H1 (cell line): ENCODE measurements around the gene MYO5A. TPM values are rescaled to one million over a fixed set of nuclear protein-coding genes. Genes with fewer than 3 reads are reported as not detected.

Experiments
- CTCF ChIA-PET: fragments of 300-600 bp; sonication (Branson Sonifier 250); formaldehyde crosslinking; loops from one replicate; lab custom pipeline; 2021; ENCODE audit not compliant: partially characterized antibody; lab: Charles Lee
- POLR2A ChIA-PET: fragments of 300-600 bp; sonication (Branson Sonifier 250); formaldehyde crosslinking; loops from one replicate; lab custom pipeline; 2021; ENCODE audit warnings: inconsistent platforms; ENCODE audit not compliant: partially characterized antibody; lab: Charles Lee
- DNase-seq, 2 experiments: peaks; one replicate each; pipeline versions ENCODE4 v3.0.0 to v3.0.0-alpha.2; 2010 to 2022; ENCODE audit warnings: low spot score in 2 of 2, low read depth in 1 of 2, mixed read lengths in 1 of 2
- FAIRE-seq: peaks from 2 replicates; lab custom pipeline; 2011; peaks lifted over from hg19 to GRCh38; lab: Jason Lieb, UNC
- H2AFZ ChIP-seq: 2 replicates; pipeline ENCODE4 v1.8.1; 2012; ENCODE audit warnings: low read length, inconsistent platforms
- H2AK5ac ChIP-seq: 2 replicates; pipeline ENCODE4 v1.6.1; 2013; ENCODE audit warnings: low read depth, low read length
- H2BK120ac ChIP-seq: replicated peaks from 2 replicates; pipeline ENCODE3; 2013; ENCODE audit warnings: low read depth, low read length, inconsistent platforms
- H2BK12ac ChIP-seq: 2 replicates; pipeline ENCODE4 v1.6.1; 2013; ENCODE audit warnings: low read depth, low read length
- H2BK15ac ChIP-seq: 2 replicates; pipeline ENCODE4 v1.6.1; 2013; ENCODE audit warnings: low read length
- H2BK20ac ChIP-seq: 2 replicates; pipeline ENCODE4 v1.6.1; 2013; ENCODE audit warnings: low read length
- H2BK5ac ChIP-seq: 2 replicates; pipeline ENCODE4 v1.6.1; 2013; ENCODE audit warnings: low read depth, low read length
- H3K14ac ChIP-seq: 2 replicates; pipeline ENCODE4 v1.6.1; 2013; ENCODE audit warnings: inconsistent platforms; ENCODE audit not compliant: insufficient read length
- H3K18ac ChIP-seq: 2 replicates; pipeline ENCODE4 v1.6.1; 2013; ENCODE audit warnings: low read length; ENCODE audit errors: extremely low read depth
- H3K23ac ChIP-seq: 2 replicates; pipeline ENCODE4 v1.6.1; 2013; ENCODE audit warnings: inconsistent platforms; ENCODE audit not compliant: insufficient read length
- H3K23me2 ChIP-seq: 2 replicates; pipeline ENCODE4 v1.6.1; 2013; ENCODE audit warnings: low read depth, low read length
- H3K27ac ChIP-seq: 2 replicates; pipeline ENCODE4 v1.6.1; 2011; ENCODE audit warnings: low read depth, low read length, inconsistent platforms
- H3K27me3 ChIP-seq, 4 experiments: replicated peaks in 1 of 4; 1 replicate in 1 of 4; 2 replicates in 3 of 4; pipeline versions ENCODE4 v1.6.1 to v1.8.1; 2011 to 2013; ENCODE audit warnings: low read length in 3 of 4, mild to moderate bottlenecking in 3 of 4, inconsistent platforms in 2 of 4, mixed read lengths in 2 of 4, moderate library complexity in 1 of 4; ENCODE audit not compliant: control insufficient read depth in 3 of 4, insufficient read depth in 3 of 4; ENCODE audit errors: extremely low read depth in 1 of 4
- H3K36me3 ChIP-seq, 4 experiments: 2 replicates each; pipeline versions ENCODE4 v1.6.1 to v1.8.1; 2011 to 2013; ENCODE audit warnings: mild to moderate bottlenecking in 4 of 4, low read length in 3 of 4, moderate library complexity in 2 of 4, control low read depth in 1 of 4, inconsistent platforms in 1 of 4; ENCODE audit not compliant: insufficient read depth in 4 of 4, control insufficient read depth in 2 of 4
- H3K4ac ChIP-seq: replicated peaks from 2 replicates; pipeline ENCODE3; 2013; ENCODE audit warnings: low read length, low read depth, mixed read lengths, inconsistent platforms; ENCODE audit not compliant: insufficient read length
- H3K4me1 ChIP-seq, 4 experiments: replicated peaks in 1 of 4; 1 replicate in 1 of 4; 2 replicates in 3 of 4; pipeline versions ENCODE4 v1.6.1 to v1.8.1; 2011 to 2013; ENCODE audit warnings: low read length in 3 of 4, inconsistent platforms in 2 of 4, mixed read lengths in 1 of 4; ENCODE audit not compliant: insufficient read depth in 4 of 4, control insufficient read depth in 3 of 4
- H3K4me2 ChIP-seq, 2 experiments: 2 replicates each; pipeline versions ENCODE4 v1.6.1 to v1.8.1; 2011 to 2013; ENCODE audit warnings: low read depth in 2 of 2, low read length in 2 of 2, control low read depth in 1 of 2, inconsistent platforms in 1 of 2, mild to moderate bottlenecking in 1 of 2; ENCODE audit not compliant: insufficient read depth in 1 of 2
- H3K4me3 ChIP-seq, 4 experiments: fragments of 200-600, 300-600 bp in 1 of 4; sonication (generic), shearing (Covaris generic), sonication (Bioruptor Twin) in 1 of 4; 2 replicates each; pipeline versions ENCODE4 v1.5.1 to v1.8.1; 2011 to 2016; ENCODE audit warnings: low read length in 4 of 4, low read depth in 3 of 4, control low read depth in 2 of 4, inconsistent platforms in 2 of 4, mild to moderate bottlenecking in 2 of 4, mixed read lengths in 1 of 4, moderate library complexity in 1 of 4; ENCODE audit not compliant: insufficient read depth in 2 of 4; ENCODE audit errors: extremely low read depth in 1 of 4
- H3K56ac ChIP-seq: replicated peaks from 2 replicates; pipeline ENCODE3; 2013; ENCODE audit warnings: low read depth, mild to moderate bottlenecking, mixed read lengths, low read length, inconsistent platforms; ENCODE audit not compliant: insufficient read length
- H3K79me1 ChIP-seq: 2 replicates; pipeline ENCODE4 v1.6.1; 2013; ENCODE audit warnings: low read depth, low read length, control low read depth
- H3K79me2 ChIP-seq, 2 experiments: 2 replicates each; pipeline versions ENCODE4 v1.6.1 to v1.8.1; 2012 to 2013; ENCODE audit warnings: low read length in 2 of 2, mild to moderate bottlenecking in 2 of 2, inconsistent platforms in 1 of 2; ENCODE audit not compliant: insufficient read depth in 2 of 2, control insufficient read depth in 1 of 2
- H3K9ac ChIP-seq, 4 experiments: replicated peaks in 1 of 4; 1 replicate in 1 of 4; 2 replicates in 3 of 4; pipeline versions ENCODE4 v1.6.1 to v1.8.1; 2011 to 2013; ENCODE audit warnings: low read depth in 3 of 4, low read length in 3 of 4, control low read depth in 2 of 4, mild to moderate bottlenecking in 2 of 4, moderate library complexity in 2 of 4, inconsistent platforms in 1 of 4; ENCODE audit errors: extremely low read depth in 1 of 4
- H3K9me3 ChIP-seq, 2 experiments: 2 replicates each; pipeline versions ENCODE4 v1.6.1 to v1.8.1; 2012 to 2013; ENCODE audit warnings: mild to moderate bottlenecking in 2 of 2, moderate library complexity in 2 of 2, control low read depth in 1 of 2, inconsistent platforms in 1 of 2, low read depth in 1 of 2, low read length in 1 of 2, mixed read lengths in 1 of 2; ENCODE audit not compliant: insufficient read depth in 2 of 2
- H4K20me1 ChIP-seq, 2 experiments: replicated peaks in 1 of 2; 2 replicates each; pipeline versions ENCODE3 to v1.8.1; 2011 to 2013; ENCODE audit warnings: inconsistent platforms in 2 of 2, low read length in 2 of 2, mild to moderate bottlenecking in 1 of 2; ENCODE audit not compliant: insufficient read depth in 2 of 2, control insufficient read depth in 1 of 2
- H4K5ac ChIP-seq: 2 replicates; pipeline ENCODE4 v1.6.1; 2013; ENCODE audit warnings: low read length, low read depth, mixed read lengths, inconsistent platforms; ENCODE audit not compliant: insufficient read length
- H4K8ac ChIP-seq: 2 replicates; pipeline ENCODE4 v1.8.0; 2013; ENCODE audit warnings: mild to moderate bottlenecking, moderate library complexity, low read length, inconsistent platforms; ENCODE audit not compliant: insufficient read depth; ENCODE audit errors: extremely low read depth
- H4K91ac ChIP-seq: replicated peaks from 2 replicates; pipeline ENCODE3; 2013; ENCODE audit warnings: low read length, mixed read lengths, inconsistent platforms; ENCODE audit not compliant: insufficient read length
- ATF2 ChIP-seq: IDR thresholded peaks from 2 replicates; pipeline ENCODE4 v1.6.1; 2012; ENCODE audit warnings: low read length, inconsistent platforms
- CHD1 ChIP-seq: IDR thresholded peaks from 2 replicates; pipeline ENCODE4 v1.6.1; 2012; ENCODE audit warnings: low read depth, low read length, improper control_type of control experiment
- CHD2 ChIP-seq: IDR thresholded peaks from 2 replicates; pipeline ENCODE4 v1.6.1; 2012; ENCODE audit warnings: low read length, improper control_type of control experiment
- E2F6 ChIP-seq: IDR thresholded peaks from 2 replicates; pipeline ENCODE4 v1.6.1; 2012; ENCODE audit warnings: inconsistent platforms
- EGR1 ChIP-seq: IDR thresholded peaks from 2 replicates; pipeline ENCODE4 v1.6.1; 2011; ENCODE audit warnings: low read depth, low read length, borderline replicate concordance
- EP300 ChIP-seq, 2 experiments: IDR thresholded peaks; 1 replicate in 1 of 2; 2 replicates in 1 of 2; pipeline ENCODE4 v1.6.1; 2011 to 2012; ENCODE audit warnings: low read depth in 2 of 2, low read length in 2 of 2, mild to moderate bottlenecking in 2 of 2, borderline replicate concordance in 1 of 2, inconsistent platforms in 1 of 2, moderate library complexity in 1 of 2
- GABPA ChIP-seq: IDR thresholded peaks from 2 replicates; pipeline ENCODE4 v1.6.1; 2011; ENCODE audit warnings: mild to moderate bottlenecking, low read length, moderate library complexity, borderline replicate concordance; ENCODE audit not compliant: insufficient read depth
- SP4 ChIP-seq: IDR thresholded peaks from 2 replicates; pipeline ENCODE4 v1.6.1; 2012; ENCODE audit warnings: low read length, inconsistent platforms
- WGBS, 2 experiments: shearing (Covaris generic) in 1 of 2; methylation state at CpG; one replicate each; pipeline versions ENCODE4 v1.1.6 to v1.1.7; 2013 to 2015; ENCODE audit warnings: low lambda C conversion rate in 2 of 2, mixed read lengths in 2 of 2, inconsistent platforms in 1 of 2, low coverage in 1 of 2, missing lambda C conversion rate in 1 of 2; ENCODE audit not compliant: insufficient replicate concordance in 2 of 2, insufficient coverage in 1 of 2, insufficient read length in 1 of 2; ENCODE audit errors: extremely low coverage in 1 of 2, missing lambda C conversion rate in 1 of 2; 5-methylcytosine and 5-hydroxymethylcytosine counted together
- polyA plus RNA-seq, 7 experiments: library from polyadenylated mRNA; depleted of rRNA in 3 of 7; stranded (reverse) in 5 of 7; unstranded in 2 of 7; fragments of >200 nt in 5 of 7; fragments of 200-250 nt in 2 of 7; gene quantifications; 1 replicate in 5 of 7; 2 replicates in 1 of 7; 4 replicates in 1 of 7; pipeline versions ENCODE4 v1.2.1 to v1.2.3, GENCODE V29; 2011 to 2013; ENCODE audit warnings: missing spikeins in 2 of 7, mixed read lengths in 2 of 7
- total RNA-seq: library from RNA; stranded (reverse); fragmentation: NEBNext Ultra II Directional; extraction: Animal tissue kit (Norgen Biotek cat#: 25700); gene quantifications from 2 replicates; pipeline ENCODE4 v1.2.1, GENCODE V29; 2021

MYO5A gene
- total and polyA plus RNA-seq, 2 of the 8 experiments (the other 6 are each of a cell fraction or from before 2014, with no cell fraction given), result 11.4 to 24.7 TPM

GRCh38 chr15:52288051-52288942, 240.4 kb downstream of the MYO5A start:
- no peak overlapping the region for H3K4me2 ChIP-seq
- DNase-seq, result peak in 1 of 2 experiments; percentile 43
- no peak overlapping the region for H2AK5ac ChIP-seq
- no peak overlapping the region for H3K9ac ChIP-seq
- no peak overlapping the region for H3K56ac ChIP-seq
- no peak overlapping the region for H4K8ac ChIP-seq
- no peak overlapping the region for H2BK15ac ChIP-seq
- H4K20me1 ChIP-seq, result no peaks in the 10 kb centered on the region
- no peak overlapping the region for H2BK12ac ChIP-seq
- H4K91ac ChIP-seq, result no peak overlapping the region
- ChIA-PET CTCF (interaction anchor here (0.8 to 2.8 kb wide), 7 partner anchors 9 to 61 kb away, joined by 3 to 14 read pairs (median 5); no protein-coding TSS in a partner anchor), POLR2A (interaction anchor here (0.6 to 2.0 kb wide), 7 partner anchors 8 to 422 kb away, joined by 3 to 6 read pairs (median 4); partner anchors contain the start of gene MYO5C)
- H3K27me3 ChIP-seq, result no peaks in the 10 kb centered on the region
- no peak overlapping the region for H3K4ac ChIP-seq
- peaks cover 0 to 8% (median 3%) of the 10 kb centered on the region in 4 experiments; a peak in 3 of 8 replicates for H3K36me3 ChIP-seq
- H3K9me3 ChIP-seq, result peaks cover 4 to 8% of the 10 kb centered on the region in 2 experiments; a peak in 2 of 4 replicates
- no peak overlapping the region for H3K14ac ChIP-seq
- H2BK20ac ChIP-seq, result no peak overlapping the region
- WGBS, 2 experiments, result 93% methylated on average over 13 of the region's 13 CpGs; no CpG with 5 or more reads in 1 of the 2 experiments
- H3K79me2 ChIP-seq, result peaks cover 0 to 26% of the 10 kb centered on the region in 2 experiments; a peak in 2 of 4 replicates
- H2AFZ ChIP-seq, result no peak overlapping the region
- H3K23me2 ChIP-seq, result no peaks in the 10 kb centered on the region
- no peak for FAIRE-seq
- no peak overlapping the region for H3K18ac ChIP-seq
- no peak overlapping the region for H2BK120ac ChIP-seq
- H2BK5ac ChIP-seq, result no peak overlapping the region
- H3K4me1 ChIP-seq, result peaks cover 0 to 8% (median 3%) of the 10 kb centered on the region in 4 experiments; a peak in 2 of 7 replicates
- H4K5ac ChIP-seq, result no peak overlapping the region
- H3K23ac ChIP-seq, result no peak overlapping the region
- H3K27ac ChIP-seq, result no peak overlapping the region
- H3K79me1 ChIP-seq, result peaks cover 12% of the 10 kb centered on the region; the same call in 1 of the 2 replicates
- no peak overlapping the region for H3K4me3 ChIP-seq
- no peak for TF ChIP-seq EP300 (IDR thresholded peaks at IDR 0.05; ENCODE audit: borderline replicate concordance in 1 of 2, low read depth in 2 of 2, low read length in 2 of 2)
- no peak for TF ChIP-seq ATF2
- no peak for TF ChIP-seq GABPA
- TF ChIP-seq E2F6, result no peak
- TF ChIP-seq SP4, result no peak
- TF ChIP-seq EGR1, result no peak
- TF ChIP-seq CHD2, result no peak
- TF ChIP-seq CHD1, result no peak
